Measurements from ENCODE around the gene TMEM53.
A peak's percentile ranks its signal among the peaks of the same experiment; 100 is the strongest.
"Not testable (repeated sequence)": the region's sequence is repeated elsewhere in the genome, so short reads cannot be mapped to it uniquely, and the experiment has no call there.

TMEM53 gene

GRCh38 chr1:44674113-44675000, at the start of gene TMEM53, which contains the start of gene ARMH1:
TMEM53 (minus strand) TSS chr1:44674481; CDS start chr1:44674391, 90 bp downstream.
ARMH1 (plus strand) TSS chr1:44674714; CDS start chr1:44689698, 14,984 bp downstream.
- DNase-seq, result peak; percentile 95

DNA sequence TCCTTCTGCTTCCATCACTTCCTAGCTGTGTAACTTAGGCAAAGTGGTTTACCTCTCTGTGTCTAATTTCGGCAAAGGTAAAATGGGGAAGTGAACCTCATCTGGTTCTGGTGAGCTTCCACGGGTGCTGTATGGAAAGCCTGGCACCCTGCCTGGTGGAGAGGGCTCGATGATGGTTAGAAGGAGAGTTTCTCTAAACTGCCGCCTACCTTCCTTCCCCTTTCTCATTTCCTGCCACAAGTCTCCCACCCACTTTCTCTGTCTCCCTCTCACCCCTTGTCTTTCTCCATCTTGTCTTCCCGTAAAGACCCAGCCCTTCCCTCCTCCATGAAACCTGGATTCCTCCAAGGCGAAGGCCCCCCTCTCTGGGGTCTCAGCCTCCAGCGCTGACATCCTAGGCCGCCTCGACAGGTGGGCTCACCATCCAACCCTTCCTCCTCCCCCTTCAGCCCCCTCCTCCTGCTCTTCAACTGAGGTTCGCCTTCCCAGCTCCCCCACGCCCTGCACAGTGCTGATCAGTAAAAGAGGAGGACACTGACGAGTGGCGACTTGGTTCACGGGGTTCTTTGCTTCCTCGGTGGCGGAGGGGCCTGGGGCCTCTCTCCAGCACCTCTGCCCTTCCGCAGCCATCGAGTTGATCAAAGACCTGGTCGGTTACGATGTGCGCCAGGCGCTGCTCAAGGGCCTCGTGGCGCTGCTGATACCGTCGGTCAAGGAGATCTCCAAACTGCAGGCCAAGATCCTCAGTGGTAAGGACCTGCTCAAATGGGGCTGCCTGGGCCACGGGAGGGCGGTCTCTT, 49.4 kb upstream of the TMEM53 start:
- peak; percentile 57 for DNase-seq

DNA sequence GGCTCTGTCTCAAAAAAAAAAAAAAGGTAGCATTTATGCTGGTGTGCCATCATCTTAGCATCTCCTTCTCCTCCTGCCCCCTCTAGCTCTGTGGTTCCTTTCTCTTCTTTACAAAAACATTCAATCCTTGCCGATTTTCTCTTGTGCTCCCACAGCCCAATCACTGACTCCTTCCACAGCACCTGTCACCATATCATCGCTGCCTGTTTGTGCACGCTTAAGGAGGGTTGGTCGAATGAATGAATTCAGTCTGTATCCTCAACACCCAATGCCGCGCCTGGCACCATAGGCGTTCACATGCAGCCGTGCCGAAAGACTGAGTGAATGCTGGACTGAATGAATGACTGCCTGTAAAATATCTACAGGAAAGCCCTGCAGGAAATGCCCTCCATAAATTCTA, 48.8 kb upstream of the TMEM53 start:
- no peak for DNase-seq

- peak; percentile 71 for DNase-seq
These were observed 47.4 kb upstream of the TMEM53 start for GRCh38 chr1:44721485-44722361.

DNA sequence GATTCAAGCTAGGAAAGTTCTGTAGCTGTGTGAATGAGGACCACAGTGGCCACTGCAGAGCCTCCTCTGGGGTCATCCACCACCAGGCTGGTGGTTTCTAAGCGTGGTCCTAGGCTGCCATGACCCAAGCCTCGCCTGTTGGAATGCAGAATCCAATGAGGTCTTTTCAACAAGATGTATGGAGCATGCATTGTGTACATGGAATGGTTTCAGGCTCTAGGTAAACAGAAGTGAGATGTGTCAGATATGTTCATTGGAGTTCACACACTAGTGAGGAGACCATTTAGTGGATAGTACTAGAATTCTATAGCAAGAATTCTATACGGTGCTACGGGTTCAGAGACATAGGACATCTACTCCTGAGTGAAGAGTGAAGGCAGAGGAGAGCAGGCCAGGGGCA, 46.0 kb upstream of the TMEM53 start:
- DNase-seq, result no peak

- no peak for DNase-seq
These were observed 45.0 kb upstream of the TMEM53 start for GRCh38 chr1:44719318-44719717.

DNA sequence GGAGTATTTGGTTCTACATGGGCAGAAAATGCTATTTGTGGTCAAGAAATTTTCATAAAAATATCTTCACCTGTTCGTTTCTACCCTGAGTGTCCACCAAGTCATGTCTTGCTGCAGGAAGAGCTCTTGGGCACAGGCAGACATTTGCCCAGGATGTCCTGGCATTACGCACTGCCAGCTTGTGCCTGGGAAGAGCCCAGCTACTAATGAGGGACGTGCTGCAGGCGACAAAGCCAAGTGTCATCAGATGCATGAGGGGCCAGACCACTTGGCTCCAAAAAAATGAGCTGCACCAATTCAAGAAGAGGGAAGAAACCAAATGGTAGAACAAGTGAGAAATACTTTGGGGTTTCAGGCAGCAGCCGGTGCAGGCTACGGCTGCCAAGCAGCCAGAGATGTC, 43.8 kb upstream of the TMEM53 start:
- DNase-seq, result no peak

GRCh38 chr1:44717653-44718052, 43.4 kb upstream of the TMEM53 start:
- no peak for DNase-seq

GRCh38 chr1:44717156-44717555, 42.9 kb upstream of the TMEM53 start:
- no peak for DNase-seq

DNA sequence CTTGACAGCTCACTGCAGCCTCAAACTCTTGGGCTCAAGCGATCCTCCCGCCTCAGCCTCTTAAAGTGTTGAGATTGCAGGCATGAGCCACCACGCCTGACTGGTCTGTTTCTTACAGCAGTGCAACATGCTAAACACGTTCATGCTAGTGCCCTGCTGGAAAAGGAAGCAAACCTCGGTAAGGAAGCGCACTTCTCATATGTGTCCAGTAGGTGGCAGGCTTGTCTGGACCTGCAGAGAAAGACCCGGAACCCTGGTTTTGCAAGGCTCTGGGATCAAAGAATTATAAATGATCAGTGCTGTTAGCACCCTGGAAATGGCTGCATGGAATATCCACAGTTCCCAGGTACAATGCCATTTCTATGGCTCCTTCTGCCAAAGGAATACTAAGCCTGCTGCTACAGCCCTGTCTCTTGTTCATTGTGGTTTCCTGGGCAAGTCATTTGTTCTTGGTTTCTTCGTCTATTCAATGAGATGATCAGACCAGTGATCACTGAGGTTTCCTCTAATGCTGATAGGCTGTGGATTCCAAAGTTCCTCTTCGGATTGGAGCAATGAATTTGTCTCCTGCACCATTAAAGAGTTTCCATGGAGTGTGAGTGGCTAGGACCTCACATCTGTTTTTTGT, 40.8 kb upstream of the TMEM53 start:
- peak; percentile 50 for DNase-seq

- DNase-seq, result no peak
These were observed 40.3 kb upstream of the TMEM53 start for GRCh38 chr1:44714532-44714931.

DNA sequence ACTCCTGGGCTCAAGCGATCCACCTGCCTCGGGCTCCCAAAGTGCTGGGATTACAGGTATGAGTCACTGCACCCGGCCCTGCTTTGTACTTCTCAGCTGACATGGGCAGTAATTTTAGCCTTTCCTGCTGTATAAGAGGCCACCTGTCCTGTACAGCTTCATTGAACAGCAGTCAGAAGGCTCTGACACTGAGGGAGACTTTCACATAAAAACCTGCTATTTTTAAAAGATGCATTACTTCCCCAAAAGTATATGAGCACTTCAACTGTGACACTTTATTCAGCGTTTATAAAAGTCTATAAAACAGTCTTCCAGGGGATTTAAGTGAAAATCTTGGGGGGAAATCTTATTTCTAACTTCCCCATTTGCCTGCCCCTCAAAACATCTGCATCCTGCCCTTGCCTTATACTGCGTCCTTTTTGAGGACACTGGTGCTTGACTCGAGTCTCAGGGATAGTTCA, 39.1 kb upstream of the TMEM53 start:
- no peak for DNase-seq

- no peak for DNase-seq
These were observed 33.9 kb upstream of the TMEM53 start for GRCh38 chr1:44707959-44708831.

- DNase-seq, result no peak
These were observed 33.0 kb upstream of the TMEM53 start for GRCh38 chr1:44707112-44707881.

DNA sequence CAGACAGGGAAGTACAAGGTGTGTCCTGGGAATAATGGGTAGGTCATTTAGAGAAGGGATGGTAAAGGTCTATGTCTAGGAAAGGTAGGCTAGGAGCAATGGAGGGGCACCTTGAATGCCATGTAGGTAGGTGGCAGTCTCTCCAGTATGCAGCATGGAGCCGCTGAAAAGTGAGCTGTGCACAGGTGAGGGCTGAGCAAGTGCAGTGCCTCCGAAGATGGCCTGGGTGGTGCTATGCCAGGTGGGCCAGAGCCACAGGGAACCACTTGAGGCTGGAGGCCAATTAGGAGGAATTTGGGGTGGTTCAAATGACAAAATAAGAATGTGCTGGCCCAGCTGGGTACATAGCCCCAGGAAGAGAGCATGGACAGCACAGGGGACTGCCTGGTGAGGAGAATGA, 31.7 kb upstream of the TMEM53 start:
- no peak for DNase-seq

DNA sequence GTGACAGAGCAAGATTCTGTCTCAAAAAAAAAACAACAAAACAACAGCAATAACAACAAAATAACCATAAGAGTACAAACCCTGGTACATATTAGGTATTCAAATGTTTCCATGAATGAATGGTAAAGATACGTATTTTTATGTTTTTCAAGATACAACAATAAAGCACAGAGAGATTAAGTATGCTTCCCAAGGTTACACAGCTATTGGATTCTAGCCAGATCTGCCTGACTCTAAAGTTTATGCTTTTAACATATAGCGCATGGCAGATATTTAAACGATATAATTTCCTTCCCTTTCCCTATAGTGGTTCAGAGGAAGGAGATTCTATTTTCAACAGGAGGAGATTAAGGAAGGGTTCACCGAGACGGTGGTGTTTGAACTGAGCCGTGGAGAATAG, 31.2 kb upstream of the TMEM53 start:
- no peak for DNase-seq

DNA sequence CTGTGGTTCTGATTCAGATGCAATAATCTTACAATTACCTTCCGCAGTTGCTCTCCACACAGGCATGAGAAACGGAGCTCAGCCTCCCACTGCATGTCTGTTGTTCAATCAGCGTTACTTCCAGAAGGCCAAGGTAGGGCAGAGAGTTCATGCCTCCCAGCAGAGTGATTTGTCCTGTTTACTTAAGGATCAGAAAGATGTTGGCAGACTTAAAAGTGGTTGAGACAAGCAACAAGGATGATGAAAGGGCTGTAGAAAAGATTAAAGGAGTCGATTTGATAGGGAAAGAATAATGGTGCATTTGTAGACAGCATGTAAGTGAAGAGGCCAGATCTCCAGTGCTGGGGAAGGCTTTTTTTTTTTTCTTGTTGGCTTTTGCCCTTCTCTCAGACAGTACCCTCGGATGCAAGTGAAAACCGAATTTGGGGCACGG, 26.9 kb upstream of the TMEM53 start:
- no peak for DNase-seq

GRCh38 chr1:44700573-44700972, 26.3 kb upstream of the TMEM53 start:
- no peak for DNase-seq

- not testable (repeated sequence) for DNase-seq
These were observed 25.1 kb upstream of the TMEM53 start for GRCh38 chr1:44699375-44699774.

GRCh38 chr1:44698138-44698537, 23.9 kb upstream of the TMEM53 start:
- no peak for DNase-seq
